Measurements from ENCODE around the gene IFRD2. TPM values are rescaled to one million over a fixed set of nuclear protein-coding genes. Genes with fewer than 3 reads are reported as not detected.
A peak's percentile ranks its signal among the peaks of the same experiment; 100 is the strongest.

IFRD2 gene
- total RNA-seq, 1 donor from 2014 or later: 37.3 TPM

- H3K27ac ChIP-seq: peak within 1 kb of the TSS; percentile 91
- TF ChIP-seq, protein P1, sequence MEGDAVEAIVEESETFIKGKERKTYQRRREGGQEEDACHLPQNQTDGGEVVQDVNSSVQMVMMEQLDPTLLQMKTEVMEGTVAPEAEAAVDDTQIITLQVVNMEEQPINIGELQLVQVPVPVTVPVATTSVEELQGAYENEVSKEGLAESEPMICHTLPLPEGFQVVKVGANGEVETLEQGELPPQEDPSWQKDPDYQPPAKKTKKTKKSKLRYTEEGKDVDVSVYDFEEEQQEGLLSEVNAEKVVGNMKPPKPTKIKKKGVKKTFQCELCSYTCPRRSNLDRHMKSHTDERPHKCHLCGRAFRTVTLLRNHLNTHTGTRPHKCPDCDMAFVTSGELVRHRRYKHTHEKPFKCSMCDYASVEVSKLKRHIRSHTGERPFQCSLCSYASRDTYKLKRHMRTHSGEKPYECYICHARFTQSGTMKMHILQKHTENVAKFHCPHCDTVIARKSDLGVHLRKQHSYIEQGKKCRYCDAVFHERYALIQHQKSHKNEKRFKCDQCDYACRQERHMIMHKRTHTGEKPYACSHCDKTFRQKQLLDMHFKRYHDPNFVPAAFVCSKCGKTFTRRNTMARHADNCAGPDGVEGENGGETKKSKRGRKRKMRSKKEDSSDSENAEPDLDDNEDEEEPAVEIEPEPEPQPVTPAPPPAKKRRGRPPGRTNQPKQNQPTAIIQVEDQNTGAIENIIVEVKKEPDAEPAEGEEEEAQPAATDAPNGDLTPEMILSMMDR (IDR thresholded peaks at IDR 0.05): peak in 1 of 3 experiments; percentile 50
- TF ChIP-seq POLR2A (IDR thresholded peaks at IDR 0.05) (peak in 1 of 2 donors; percentile 96), POLR2AphosphoS5 (IDR thresholded peaks at IDR 0.05; ENCODE audit: insufficient read depth in 1 of 2, low read depth in 1 of 2) (peak in 1 of 2 donors; percentile 99)
- H3K4me1 ChIP-seq: peaks cover 55% of the 10 kb centered on the region
These were observed 6.8 kb upstream of the IFRD2 start, which contains the start of the genes HYAL3 and NAA80 for GRCh38 chr3:50298836-50299637. HYAL3 (minus strand) TSS chr3:50299405; CDS start chr3:50295602, 3,803 bp downstream. NAA80 (minus strand) TSS chr3:50299405; CDS start chr3:50297463, 1,942 bp downstream.

DNA sequence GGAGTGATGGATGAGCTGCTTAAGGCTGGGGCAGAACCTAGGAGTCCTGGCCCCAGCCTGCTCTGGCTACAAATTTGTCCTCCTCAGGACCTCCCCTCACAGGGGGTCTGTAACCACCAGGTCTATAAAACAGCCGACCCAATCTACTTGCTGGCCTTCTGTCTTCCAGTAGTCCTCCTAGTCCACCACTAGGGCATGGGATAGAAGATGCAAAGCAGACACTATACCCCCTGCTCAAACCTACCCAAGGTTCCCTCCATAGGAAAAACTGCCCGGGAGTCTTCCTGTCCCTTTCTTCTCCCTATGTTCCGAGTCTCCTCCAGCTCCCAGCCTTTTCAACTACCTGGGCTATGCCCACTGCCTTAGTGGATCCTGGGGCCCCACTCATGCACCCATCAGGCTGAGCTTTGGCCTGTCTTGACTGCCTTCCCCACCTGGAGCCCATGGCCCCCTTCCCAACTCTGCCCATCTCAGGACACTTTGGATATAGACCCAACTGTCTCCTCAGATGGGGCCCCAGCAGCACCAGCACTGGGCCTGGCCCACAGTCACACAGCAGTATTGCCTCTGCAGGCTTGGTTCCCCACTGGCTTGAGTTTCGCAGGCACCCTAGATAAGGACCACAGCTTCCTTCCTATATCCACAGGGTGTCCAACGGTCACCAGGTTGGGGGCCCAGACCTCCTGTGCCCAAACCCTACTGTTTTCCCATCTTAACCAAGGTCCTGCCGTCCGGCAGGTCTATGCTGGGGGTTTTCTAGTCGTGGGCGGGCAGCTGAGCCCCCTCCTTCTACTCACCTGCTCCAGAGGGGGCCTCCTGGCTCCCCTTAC lies 5.9 kb upstream of the IFRD2 start:
- Histone ChIP-seq H3K36me3 (peaks cover 0 to 5% of the 10 kb centered on the region in 2 donors), H3K4me1 (peaks cover 51% of the 10 kb centered on the region)
- intact Hi-C loops (cut with DNase I): loop anchor here (2.0 kb wide), 1 partner anchor 25 kb away; the partner anchor contains the start of gene HYAL2

More at GRCh38 chr3:50298836-50299637, 6.8 kb upstream of the IFRD2 start, which contains the start of the genes HYAL3 and NAA80:
- no peaks in the 10 kb centered on the region for H3K27me3 ChIP-seq
- H3K36me3 ChIP-seq: peaks cover 0 to 5% of the 10 kb centered on the region in 2 donors
- peak within 1 kb of the TSS; percentile 61 to 90 for H3K4me3 ChIP-seq
- no peaks in the 10 kb centered on the region for H3K9me3 ChIP-seq
- DNase-seq (ENCODE audit: extremely low spot score in 2 of 2): peak; percentile 100
- intact Hi-C loops (cut with DNase I): loop anchor here (2.0 kb wide), 1 partner anchor 24 kb away; the partner anchor contains the start of gene HYAL2

GRCh38 chr3:50297384-50297775 lies 5.2 kb upstream of the IFRD2 start:
- no peaks in the 10 kb centered on the region for H3K9me3 ChIP-seq
- no peaks in the 10 kb centered on the region for H3K27me3 ChIP-seq
- peak overlapping the region; percentile 83 for H3K27ac ChIP-seq
- intact Hi-C loops (cut with DNase I): no loop called here
- no peak for DNase-seq (ENCODE audit: extremely low spot score in 2 of 2)
- H3K36me3 ChIP-seq: peaks cover 0 to 5% of the 10 kb centered on the region in 2 donors
- peaks cover 49% of the 10 kb centered on the region for H3K4me1 ChIP-seq
- TF ChIP-seq POLR2AphosphoS5 (IDR thresholded peaks at IDR 0.05; ENCODE audit: insufficient read depth in 1 of 2, low read depth in 1 of 2): no peak
- TF ChIP-seq, protein P1 (IDR thresholded peaks at IDR 0.05): no peak
- no peak for TF ChIP-seq POLR2A (IDR thresholded peaks at IDR 0.05)
- H3K4me3 ChIP-seq: no peak overlapping the region

More for the DNA sequence above, 5.9 kb upstream of the IFRD2 start:
- peak overlapping the region; percentile 83 for H3K27ac ChIP-seq
- TF ChIP-seq POLR2AphosphoS5 (IDR thresholded peaks at IDR 0.05; ENCODE audit: insufficient read depth in 1 of 2, low read depth in 1 of 2): no peak
- no peak for TF ChIP-seq POLR2A (IDR thresholded peaks at IDR 0.05)
- TF ChIP-seq, protein P1 (IDR thresholded peaks at IDR 0.05): no peak
- no peaks in the 10 kb centered on the region for H3K9me3 ChIP-seq
- DNase-seq (ENCODE audit: extremely low spot score in 2 of 2): no peak
- peak overlapping the region; percentile 61 to 90 for H3K4me3 ChIP-seq
- H3K27me3 ChIP-seq: no peaks in the 10 kb centered on the region

DNA sequence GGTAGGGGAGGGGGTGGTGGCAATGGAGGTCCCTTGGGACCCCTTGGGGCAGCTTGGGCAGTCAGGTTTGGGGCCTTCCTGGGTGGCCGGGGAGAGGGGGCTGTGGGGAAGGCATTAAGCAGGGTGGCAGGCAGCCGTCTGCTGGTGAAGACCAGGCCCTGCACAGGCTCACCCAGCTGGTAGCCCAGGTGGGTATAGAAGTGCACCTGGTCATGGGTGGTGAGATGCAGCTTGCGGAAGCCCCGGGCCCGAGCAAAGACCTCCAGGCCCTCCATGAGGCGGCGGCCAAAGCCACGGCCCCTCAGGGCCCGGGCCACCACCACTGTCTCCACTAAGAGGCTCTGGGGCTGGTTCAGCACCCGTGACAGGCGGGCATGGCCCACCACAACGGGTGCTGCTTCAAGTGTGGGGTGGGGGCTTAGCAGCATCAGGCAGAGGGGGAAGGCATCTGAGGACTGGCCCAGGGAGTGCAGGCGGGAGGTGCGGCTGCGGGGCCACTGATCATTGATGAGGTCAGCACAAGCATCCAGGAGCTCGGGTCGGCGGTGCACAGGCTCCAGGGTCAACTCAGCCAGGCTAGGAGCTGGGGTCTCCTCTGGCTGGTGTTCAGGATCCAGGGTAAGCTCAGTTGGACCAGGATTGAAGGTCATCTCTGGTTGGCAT lies 4.6 kb upstream of the IFRD2 start:
- Histone ChIP-seq H3K27me3 (no peaks in the 10 kb centered on the region), H3K4me1 (peaks cover 45% of the 10 kb centered on the region), H3K9me3 (no peaks in the 10 kb centered on the region), H3K27ac (no peak overlapping the region), H3K4me3 (no peak overlapping the region), H3K36me3 (peaks cover 0 to 5% of the 10 kb centered on the region in 2 donors)
- no peak for DNase-seq (ENCODE audit: extremely low spot score in 2 of 2)
- TF ChIP-seq POLR2A (IDR thresholded peaks at IDR 0.05) (no peak), POLR2AphosphoS5 (IDR thresholded peaks at IDR 0.05; ENCODE audit: insufficient read depth in 1 of 2, low read depth in 1 of 2) (no peak)
- TF ChIP-seq, protein P1 (IDR thresholded peaks at IDR 0.05): no peak
- intact Hi-C loops (cut with DNase I): no loop called here

Measured in vagina (tissue), 2 donors.